DOHH2 (cell line): ENCODE measurements around the gene AGBL4.

ENCODE experiments used
- H3F3A ChIP-seq: fragments of 200-600 bp; sonication (generic), shearing (Covaris generic); 2 replicates; pipeline ENCODE4 v1.6.0; 2016; ENCODE audit warnings: antibody characterized with exemption, mild to moderate bottlenecking; ENCODE audit not compliant: control insufficient read depth, insufficient read depth
- H3K27ac ChIP-seq: fragments of 200-600 bp; sonication (generic); 2 replicates; pipeline ENCODE4 v1.5.1; 2014; ENCODE audit warnings: low read depth, mild to moderate bottlenecking, low read length, moderate library complexity
- H3K27me3 ChIP-seq: fragments of 200-600 bp; sonication (generic); 2 replicates; pipeline ENCODE4 v1.6.1; 2014; ENCODE audit warnings: mild to moderate bottlenecking, low read length, mixed read lengths; ENCODE audit not compliant: control insufficient read depth
- H3K36me3 ChIP-seq: fragments of 200-600 bp; sonication (generic); 2 replicates; pipeline ENCODE4 v1.6.1; 2014; ENCODE audit warnings: mild to moderate bottlenecking, low read length, moderate library complexity, mixed read lengths; ENCODE audit not compliant: control insufficient read depth
- H3K4me1 ChIP-seq: fragments of 200-600 bp; sonication (generic); 2 replicates; pipeline ENCODE4 v1.6.1; 2014; ENCODE audit warnings: mild to moderate bottlenecking, low read length, mixed read lengths; ENCODE audit not compliant: control insufficient read depth
- H3K4me2 ChIP-seq: fragments of 200-600 bp; sonication (generic); 2 replicates; pipeline ENCODE4 v1.6.0; 2014; ENCODE audit warnings: mild to moderate bottlenecking, low read length, moderate library complexity
- H3K4me3 ChIP-seq: fragments of 200-600 bp; sonication (generic); 2 replicates; pipeline ENCODE4 v1.5.1; 2014; ENCODE audit warnings: mild to moderate bottlenecking, low read length, mixed read lengths
- H3K79me2 ChIP-seq: fragments of 200-600 bp; sonication (generic); 2 replicates; pipeline ENCODE4 v1.6.1; 2014; ENCODE audit warnings: mild to moderate bottlenecking, low read length, mixed read lengths; ENCODE audit not compliant: control insufficient read depth
- H3K9me2 ChIP-seq: fragments of 200-600 bp; sonication (generic); replicated peaks from 2 replicates; pipeline ENCODE4 v1.6.1; 2014; ENCODE audit warnings: mild to moderate bottlenecking, low read length, mixed read lengths; ENCODE audit not compliant: control insufficient read depth
- H3K9me3 ChIP-seq: fragments of 200-600 bp; sonication (generic); 2 replicates; pipeline ENCODE4 v1.6.1; 2014; ENCODE audit warnings: antibody characterized with exemption, low read length, mixed read lengths; ENCODE audit not compliant: control insufficient read depth, insufficient read depth
- H4K20me1 ChIP-seq: fragments of 200-600 bp; sonication (generic); 2 replicates; pipeline ENCODE4 v1.6.0; 2014; ENCODE audit warnings: low read depth, mild to moderate bottlenecking, antibody characterized with exemption, low read length, moderate library complexity; ENCODE audit not compliant: control insufficient read depth, insufficient read depth
- EZH2phosphoT487 ChIP-seq: fragments of 200-600 bp; sonication (generic); IDR thresholded peaks from 2 replicates; pipeline ENCODE4 v1.6.1; 2017; ENCODE audit warnings: borderline replicate concordance, mild to moderate bottlenecking, antibody characterized with exemption, low read length, moderate library complexity, mixed read lengths
- TF ChIP-seq, protein P1 (sequence below): fragments of 200-600 bp; sonication (generic); IDR thresholded peaks from one replicate; pipeline ENCODE4 v1.5.1; 2014; ENCODE audit warnings: antibody characterized with exemption, mild to moderate bottlenecking, low read depth, low read length; ENCODE audit not compliant: poor library complexity, severe bottlenecking

AGBL4 gene

DNA sequence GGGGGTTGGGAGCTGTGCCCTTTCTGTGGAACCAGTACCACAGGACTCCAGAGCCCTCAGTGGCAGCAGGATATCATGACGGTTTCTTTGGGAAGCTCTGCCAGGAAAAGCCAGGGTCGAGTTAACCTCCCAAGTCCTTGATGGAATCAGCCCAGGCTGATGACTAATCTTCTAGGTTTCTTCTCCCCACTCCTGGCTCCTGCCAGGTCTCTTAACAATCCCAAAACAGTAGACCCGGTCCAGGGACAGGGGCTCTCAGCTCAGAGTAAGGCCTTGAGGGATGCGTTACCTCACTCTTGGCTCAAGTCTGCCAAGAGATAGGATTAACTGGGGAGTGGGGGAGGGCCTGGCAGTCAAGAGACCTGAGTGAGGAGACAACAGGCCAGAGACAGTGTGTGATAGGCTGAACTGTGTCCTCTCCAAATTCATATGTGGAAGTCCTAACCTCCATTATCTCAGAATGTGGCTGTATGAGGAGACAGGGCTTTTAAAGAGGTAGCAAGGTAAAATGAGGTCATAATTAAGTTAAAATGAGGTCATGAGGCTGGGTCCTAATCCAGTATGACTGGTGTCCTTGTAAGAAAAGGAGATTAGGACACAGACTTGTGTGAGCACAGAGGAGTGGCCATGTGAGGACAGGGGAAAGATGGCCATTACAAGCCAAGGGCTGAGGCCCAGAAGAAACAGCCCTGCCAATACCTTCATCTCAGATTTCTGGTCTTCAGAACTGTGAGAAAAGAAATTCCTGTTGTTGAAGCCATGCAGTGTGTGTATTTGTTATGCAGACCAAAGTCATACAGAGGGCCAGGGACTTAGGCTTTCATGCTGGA lies 1342.1 kb downstream of the AGBL4 start:
- Histone ChIP-seq H3F3A (no peaks in the 10 kb centered on the region), H3K27me3 (no peaks in the 10 kb centered on the region; the same call in 1 of the 2 replicates), H4K20me1 (no peaks in the 10 kb centered on the region), H3K36me3 (no peaks in the 10 kb centered on the region), H3K79me2 (no peaks in the 10 kb centered on the region), H3K27ac (no peak overlapping the region), H3K4me1 (no peaks in the 10 kb centered on the region), H3K4me3 (no peak overlapping the region), H3K9me2 (no peaks in the 10 kb centered on the region), H3K9me3 (no peaks in the 10 kb centered on the region), H3K4me2 (no peak overlapping the region)
- TF ChIP-seq, protein P1, sequence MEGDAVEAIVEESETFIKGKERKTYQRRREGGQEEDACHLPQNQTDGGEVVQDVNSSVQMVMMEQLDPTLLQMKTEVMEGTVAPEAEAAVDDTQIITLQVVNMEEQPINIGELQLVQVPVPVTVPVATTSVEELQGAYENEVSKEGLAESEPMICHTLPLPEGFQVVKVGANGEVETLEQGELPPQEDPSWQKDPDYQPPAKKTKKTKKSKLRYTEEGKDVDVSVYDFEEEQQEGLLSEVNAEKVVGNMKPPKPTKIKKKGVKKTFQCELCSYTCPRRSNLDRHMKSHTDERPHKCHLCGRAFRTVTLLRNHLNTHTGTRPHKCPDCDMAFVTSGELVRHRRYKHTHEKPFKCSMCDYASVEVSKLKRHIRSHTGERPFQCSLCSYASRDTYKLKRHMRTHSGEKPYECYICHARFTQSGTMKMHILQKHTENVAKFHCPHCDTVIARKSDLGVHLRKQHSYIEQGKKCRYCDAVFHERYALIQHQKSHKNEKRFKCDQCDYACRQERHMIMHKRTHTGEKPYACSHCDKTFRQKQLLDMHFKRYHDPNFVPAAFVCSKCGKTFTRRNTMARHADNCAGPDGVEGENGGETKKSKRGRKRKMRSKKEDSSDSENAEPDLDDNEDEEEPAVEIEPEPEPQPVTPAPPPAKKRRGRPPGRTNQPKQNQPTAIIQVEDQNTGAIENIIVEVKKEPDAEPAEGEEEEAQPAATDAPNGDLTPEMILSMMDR = no peak
- no peak for TF ChIP-seq EZH2phosphoT487

DNA sequence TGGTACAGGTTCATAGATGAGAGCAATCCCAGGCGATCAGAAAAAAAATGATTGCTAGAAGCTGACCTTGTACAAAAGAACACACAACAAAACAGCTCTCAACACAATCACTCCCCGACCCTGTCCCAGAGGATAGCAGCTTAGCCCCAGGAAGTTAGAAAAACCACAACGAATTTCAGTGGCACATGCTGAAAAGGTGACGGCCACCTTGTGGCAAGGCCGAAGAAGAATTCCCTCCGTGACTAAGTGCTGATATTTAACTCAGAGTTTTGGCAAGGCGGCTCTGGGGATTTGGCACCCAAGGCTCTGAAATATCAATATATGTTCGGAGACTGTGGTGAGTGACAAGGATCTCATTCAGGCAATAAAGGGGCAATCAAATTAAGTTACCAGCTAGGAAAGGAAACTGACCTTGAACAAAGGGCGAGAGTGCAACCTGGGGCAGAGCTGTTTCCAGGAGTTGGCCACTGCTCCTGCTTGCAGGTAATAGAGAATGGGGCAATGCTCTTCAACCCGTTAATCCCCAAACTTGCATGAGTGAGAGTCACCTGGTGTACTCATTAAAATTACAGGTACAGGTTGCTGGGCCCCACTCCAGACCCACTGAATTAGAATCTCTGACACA lies 1343.2 kb downstream of the AGBL4 start:
- H3F3A ChIP-seq = no peaks in the 10 kb centered on the region
- TF ChIP-seq EZH2phosphoT487 = no peak
- TF ChIP-seq, protein P1 = no peak
- H3K4me1 ChIP-seq = no peaks in the 10 kb centered on the region
- no peaks in the 10 kb centered on the region for H3K9me2 ChIP-seq
- H3K79me2 ChIP-seq = no peaks in the 10 kb centered on the region
- H3K36me3 ChIP-seq = no peaks in the 10 kb centered on the region
- H4K20me1 ChIP-seq = no peaks in the 10 kb centered on the region
- no peak overlapping the region for H3K4me2 ChIP-seq
- H3K27me3 ChIP-seq = peaks cover under 1% of the 10 kb centered on the region; the same call in 1 of the 2 replicates
- H3K9me3 ChIP-seq = no peaks in the 10 kb centered on the region
- H3K27ac ChIP-seq = no peak overlapping the region
- no peak overlapping the region for H3K4me3 ChIP-seq

DNA sequence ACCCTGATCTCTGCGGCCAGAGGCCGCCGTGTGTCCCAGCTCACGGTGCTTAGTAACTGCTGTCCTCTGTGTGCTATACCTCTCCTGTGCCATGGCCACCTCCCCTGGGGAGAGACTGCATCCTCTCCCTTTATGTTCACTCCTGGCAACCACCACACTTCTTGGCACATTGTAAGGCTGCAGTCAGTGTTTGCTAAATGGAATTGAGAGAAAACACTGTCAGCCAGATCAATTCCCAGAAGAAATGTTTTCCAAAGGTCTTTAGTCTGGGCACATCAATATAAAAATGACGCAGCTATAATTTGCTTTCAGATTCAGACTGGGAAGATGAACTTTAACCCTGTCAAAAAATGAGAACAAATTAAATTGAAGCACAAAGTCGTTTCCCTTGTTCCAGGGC lies 1343.9 kb downstream of the AGBL4 start:
- H3K79me2 ChIP-seq = no peaks in the 10 kb centered on the region
- H3K9me2 ChIP-seq = no peaks in the 10 kb centered on the region
- H3K27me3 ChIP-seq = peaks cover 5% of the 10 kb centered on the region; the same call in 1 of the 2 replicates
- H3F3A ChIP-seq = no peaks in the 10 kb centered on the region
- H3K4me3 ChIP-seq = no peak overlapping the region
- H4K20me1 ChIP-seq = no peaks in the 10 kb centered on the region
- TF ChIP-seq EZH2phosphoT487 = no peak
- TF ChIP-seq, protein P1 = no peak
- no peak overlapping the region for H3K4me2 ChIP-seq
- no peaks in the 10 kb centered on the region for H3K9me3 ChIP-seq
- no peaks in the 10 kb centered on the region for H3K4me1 ChIP-seq
- H3K27ac ChIP-seq = no peak overlapping the region
- no peaks in the 10 kb centered on the region for H3K36me3 ChIP-seq
